NCI-H1105 (cell line): Measurements from ENCODE around the gene EPHA2.
A peak's percentile ranks its signal among the peaks of the same experiment; 100 is the strongest.

ENCODE experiments used
- DNase-seq: peaks from one replicate; lab custom pipeline; 2025; lab: John Stamatoyannopoulos, UW

The EPHA2 gene

GRCh38 chr1:16149702-16150488 lies 6.0 kb downstream of the EPHA2 start:
- DNase-seq: no peak

- DNase-seq: no peak
These were observed 6.7 kb downstream of the EPHA2 start for GRCh38 chr1:16149146-16149545.

DNA sequence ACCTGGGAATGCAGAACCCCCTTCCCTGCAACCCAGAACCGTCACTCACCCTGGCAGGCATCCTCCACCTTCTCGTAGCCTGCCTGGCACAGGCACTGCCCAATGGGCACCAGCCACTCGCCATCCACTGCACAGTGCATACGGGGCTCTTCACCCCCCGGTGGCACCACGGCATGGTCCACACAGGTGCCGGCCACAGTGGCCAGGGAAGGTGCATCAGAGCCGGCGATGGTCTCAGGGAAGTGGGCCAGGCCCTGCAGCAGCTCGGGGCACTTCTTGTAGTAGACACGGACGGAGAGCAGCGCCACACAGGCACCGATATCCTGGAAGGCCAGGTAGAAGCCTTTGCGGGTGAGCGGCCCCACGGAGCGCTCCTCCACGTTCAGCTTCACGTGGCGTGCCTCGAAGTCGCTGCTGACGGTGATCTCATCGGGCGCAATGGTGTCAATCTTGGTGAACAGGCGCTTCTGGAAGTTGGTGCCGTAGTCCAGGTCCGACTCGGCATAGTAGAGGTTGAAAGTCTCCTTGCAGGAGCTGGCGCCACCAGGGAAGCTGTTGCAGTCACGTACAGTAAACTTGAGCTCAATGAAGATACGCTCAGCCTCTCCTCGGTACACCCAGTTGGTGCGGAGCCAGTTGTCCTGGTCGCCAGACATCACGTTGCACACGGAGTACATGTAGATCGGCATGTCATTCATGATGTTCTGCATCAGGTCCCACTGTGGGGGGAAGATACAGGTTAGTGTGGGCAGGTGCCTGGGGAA lies 7.4 kb downstream of the EPHA2 start:
- DNase-seq: no peak

GRCh38 chr1:16147156-16147926 lies 8.5 kb downstream of the EPHA2 start:
- no peak for DNase-seq

GRCh38 chr1:16146279-16147155 lies 9.4 kb downstream of the EPHA2 start:
- no peak for DNase-seq

DNA sequence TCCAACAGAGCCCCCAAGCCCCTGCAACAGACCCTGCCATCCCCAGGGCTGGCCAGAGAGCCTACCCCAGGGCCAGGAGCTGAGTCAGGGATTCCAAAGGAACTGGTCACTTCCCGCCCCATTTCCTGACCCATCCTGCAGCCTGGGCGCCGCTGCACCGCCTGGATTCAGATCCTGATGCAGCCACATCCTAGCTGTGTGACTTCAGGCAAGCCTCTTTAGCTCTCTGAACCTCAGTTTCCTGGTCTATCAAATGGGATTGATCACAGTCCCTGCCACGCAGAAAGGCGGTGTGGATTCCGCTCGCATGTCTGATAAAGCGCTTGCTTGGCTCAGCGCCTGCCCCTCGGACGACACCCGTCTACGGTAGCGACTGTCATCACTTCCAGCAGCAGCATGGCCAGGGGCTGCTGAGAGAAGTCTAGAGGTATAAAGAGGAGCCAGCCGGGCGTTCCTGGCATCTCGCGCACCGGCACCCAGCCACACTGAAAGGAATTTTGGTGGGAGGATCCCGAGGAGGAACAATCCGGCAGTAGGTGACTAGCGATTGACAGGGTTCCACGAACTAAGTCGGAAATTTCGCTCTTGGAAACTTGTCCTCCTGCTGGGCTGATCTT lies 10.1 kb downstream of the EPHA2 start:
- peak; percentile 10 for DNase-seq

DNA sequence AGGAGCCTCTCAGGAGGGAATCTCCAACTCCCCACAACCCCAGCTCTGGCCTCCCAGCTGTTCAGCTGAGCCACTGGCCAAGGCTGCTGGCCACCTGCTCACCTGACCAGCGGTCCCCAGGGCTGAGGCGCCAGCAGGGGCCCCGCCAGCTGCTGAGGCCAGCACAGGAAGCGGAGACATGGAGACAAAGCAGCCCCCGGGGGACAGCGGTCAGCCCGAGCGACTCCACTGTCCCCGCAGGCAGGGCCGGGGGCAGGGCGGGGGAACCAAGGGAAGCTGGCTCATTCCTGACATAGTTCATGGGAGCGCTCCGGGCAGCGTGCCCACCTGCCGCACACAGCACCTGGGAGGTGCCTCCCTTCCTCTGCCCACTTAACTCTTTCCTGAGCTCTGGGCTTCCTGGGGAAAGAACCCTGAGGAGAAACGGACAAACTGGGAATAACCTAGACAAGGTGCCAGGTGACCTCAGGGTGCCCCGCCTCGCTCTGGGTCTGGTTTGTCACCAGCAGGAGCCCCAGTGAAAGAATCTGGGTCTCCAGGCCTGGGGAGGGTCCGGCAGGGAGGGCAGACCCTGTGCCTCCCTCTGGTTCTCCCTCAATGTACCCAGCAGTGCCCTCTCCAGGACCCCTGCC lies 10.7 kb downstream of the EPHA2 start:
- DNase-seq: peak; percentile 76

DNA sequence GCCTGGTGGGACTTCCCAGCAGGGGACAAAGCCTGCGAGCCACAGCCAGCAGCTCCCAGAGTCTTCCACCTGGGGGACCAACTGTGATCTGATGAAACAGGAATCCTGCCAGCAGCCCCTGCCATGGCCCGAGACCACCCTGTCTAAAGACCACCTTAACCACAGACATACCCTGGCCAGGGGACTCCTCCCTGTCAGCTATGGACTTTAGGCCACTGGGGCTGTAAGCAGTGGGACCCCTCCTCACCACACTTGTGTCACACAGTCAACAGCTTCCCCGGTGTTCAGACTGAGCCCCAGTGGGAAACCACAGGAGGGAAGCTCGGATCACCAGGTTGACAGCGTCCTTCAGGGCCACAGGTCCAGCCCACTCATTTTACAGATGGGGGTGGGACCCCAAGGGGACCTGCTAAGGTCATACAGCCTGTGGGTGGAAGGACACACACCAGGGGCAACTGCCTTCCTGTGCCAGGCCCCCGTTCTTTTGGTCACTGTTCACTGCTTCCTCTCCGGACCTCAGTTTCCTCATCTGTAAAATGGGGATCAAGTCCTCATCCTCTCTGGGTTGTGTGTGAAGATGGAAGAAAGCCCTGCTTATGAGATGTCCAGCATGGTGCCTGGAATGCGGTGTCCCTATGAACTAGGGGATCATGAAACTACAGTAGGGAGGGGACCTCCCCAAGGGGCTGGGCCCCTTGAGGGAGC lies 11.4 kb downstream of the EPHA2 start:
- no peak for DNase-seq

GRCh38 chr1:16143566-16144324 lies 12.1 kb downstream of the EPHA2 start:
- no peak for DNase-seq

DNA sequence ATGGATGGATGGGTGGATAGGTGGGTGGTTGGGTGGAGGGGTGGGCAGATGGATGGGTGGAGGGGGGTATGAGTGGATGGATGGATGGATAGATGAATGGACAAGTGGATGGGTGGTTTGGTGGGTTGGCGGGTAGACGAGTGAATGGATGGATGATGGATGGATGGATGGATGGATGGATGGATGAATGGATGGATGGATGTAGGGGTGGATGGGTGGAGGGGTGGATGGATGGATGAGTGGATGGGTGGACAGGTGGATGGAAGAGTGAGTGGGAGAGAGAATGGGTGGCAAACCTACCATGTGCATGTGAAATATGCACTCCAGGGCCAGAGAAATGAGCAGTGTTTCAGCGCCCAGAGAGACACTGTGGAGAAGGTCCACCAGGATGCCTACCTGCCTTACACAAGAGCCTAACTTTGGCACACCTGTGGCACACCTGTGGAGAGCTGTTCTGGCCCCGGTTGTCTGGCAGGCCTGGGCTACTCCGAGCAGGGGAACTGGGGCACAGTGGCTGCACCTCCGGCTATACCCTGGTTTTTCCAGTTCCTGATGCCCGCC lies 12.8 kb downstream of the EPHA2 start:
- no peak for DNase-seq

- DNase-seq: no peak
These were observed 13.4 kb downstream of the EPHA2 start for GRCh38 chr1:16142383-16142995.

DNA sequence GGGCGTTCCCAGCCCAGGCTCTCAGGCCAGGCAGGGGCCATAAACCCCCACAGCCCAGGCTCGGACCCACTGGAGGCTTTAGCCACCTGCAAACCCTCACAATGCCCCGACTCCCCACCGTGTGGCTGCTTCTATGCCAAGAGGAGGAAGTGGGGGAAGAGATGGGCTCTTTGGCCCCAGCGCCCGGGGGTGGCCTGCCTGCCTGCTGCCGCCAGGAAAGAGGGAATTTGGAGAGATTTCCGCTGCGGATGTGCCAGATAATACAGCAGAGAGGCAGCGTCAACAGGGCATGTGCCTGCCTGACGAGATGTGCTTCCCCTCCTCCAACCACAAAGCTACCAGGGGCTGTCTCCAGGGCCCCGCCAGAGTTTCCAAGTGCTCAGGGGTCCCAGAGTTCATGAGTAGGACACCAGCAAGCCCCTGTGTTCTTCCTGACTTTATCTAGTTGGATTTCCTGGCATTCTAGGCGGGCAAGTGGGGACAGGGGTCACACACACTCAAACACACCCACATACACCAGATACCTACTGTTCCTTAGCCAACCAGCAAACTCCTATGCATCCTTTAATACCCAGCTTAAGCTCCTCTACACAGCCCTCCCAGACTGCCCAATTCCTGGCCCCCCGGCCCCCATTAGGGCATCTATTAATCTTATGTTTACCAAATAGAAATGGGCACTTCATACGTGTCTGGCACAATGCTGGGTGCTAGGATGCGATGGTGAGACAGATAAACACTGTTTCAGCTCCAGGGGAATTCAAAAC lies 14.1 kb downstream of the EPHA2 start:
- DNase-seq: no peak

DNA sequence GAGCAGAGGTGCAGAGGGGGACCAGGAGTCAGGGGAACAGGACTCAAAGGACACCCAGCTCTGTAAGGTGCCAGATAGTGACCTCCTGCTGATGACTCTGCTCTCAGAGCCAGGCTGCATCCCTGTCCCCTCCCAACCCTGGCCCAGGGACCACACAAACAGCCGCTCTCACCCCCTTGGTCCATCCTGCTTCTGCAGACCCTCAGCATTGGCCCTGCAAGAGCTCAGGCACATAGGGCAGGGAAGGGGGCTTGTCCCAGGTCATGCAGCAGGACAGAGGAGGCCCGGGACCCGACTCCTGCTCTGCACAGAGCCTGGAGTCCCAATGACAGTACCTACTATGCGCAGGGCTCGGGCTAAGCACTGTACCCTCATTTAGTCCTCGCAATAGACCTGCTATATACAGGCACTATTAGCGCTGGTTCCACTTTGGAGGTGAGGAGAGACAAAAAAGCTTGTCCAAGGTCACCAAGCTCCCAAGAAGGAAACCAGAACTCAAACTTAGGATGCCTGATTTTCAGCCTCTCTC lies 15.7 kb downstream of the EPHA2 start:
- no peak for DNase-seq

DNA sequence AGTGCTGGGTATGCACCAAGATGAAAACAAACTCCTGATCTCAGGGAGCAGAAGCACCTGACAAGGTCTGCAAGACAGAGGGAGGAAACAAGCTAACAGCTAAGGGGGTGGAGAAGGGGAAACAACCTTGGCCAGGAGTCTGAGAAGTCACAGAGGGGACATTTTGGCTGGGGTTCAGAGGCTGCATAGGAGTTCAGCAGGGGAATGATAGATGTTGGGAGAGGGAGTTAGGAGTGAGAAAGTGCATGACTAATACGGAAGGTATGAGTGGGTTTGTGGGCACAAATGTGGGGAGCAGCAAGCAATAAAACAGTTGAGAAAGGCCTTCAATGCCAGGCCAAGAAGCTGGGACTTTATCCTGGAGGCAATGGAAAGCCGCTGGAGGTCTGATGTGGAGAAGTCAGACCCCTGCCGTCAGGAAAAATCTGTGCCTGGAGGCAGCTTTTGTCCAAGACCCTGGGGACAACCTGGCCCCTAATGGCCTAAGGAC lies 16.4 kb downstream of the EPHA2 start:
- DNase-seq: no peak

GRCh38 chr1:16138772-16139221 lies 17.1 kb downstream of the EPHA2 start:
- no peak for DNase-seq

- no peak for DNase-seq
These were observed 17.9 kb downstream of the EPHA2 start for GRCh38 chr1:16137890-16138467.

DNA sequence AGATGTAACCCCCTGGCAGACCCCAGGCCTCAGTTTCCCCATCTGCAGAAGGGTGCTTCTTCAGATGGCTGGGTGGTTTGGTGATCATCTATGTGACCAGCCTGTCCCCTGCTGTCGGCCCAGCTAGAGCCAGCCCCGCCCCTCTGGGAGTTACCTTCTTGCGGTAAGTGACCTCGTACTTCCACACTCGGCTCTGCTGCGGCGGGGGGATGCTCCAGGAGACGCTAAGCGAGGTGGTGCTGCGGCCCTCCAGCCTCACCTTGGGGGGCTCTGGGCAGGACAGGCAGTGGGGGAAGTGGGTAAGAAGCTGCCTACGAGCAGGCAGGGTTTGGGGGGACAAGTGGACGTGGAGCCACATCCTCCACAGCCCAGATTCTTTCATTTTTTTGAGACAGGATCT lies 20.4 kb downstream of the EPHA2 start:
- DNase-seq: no peak
